Brain microvascular endothelial cell (primary cell): ENCODE results near the gene SPEG.

Source experiments
- DNase-seq: peaks from one replicate; pipeline ENCODE4 v3.0.0-alpha.2; 2020
- H3K27ac ChIP-seq: fragments of 250-450 bp; sonication (Bioruptor Pico); 2 replicates; pipeline ENCODE4 v1.5.1; 2020; ENCODE audit warnings: mild to moderate bottlenecking, moderate library complexity
- H3K27me3 ChIP-seq: fragments of 250-450 bp; sonication (Bioruptor Pico); replicated peaks from 2 replicates; pipeline ENCODE4 v1.5.1; 2020; ENCODE audit warnings: mild to moderate bottlenecking
- H3K36me3 ChIP-seq: fragments of 250-450 bp; sonication (Bioruptor Pico); replicated peaks from 2 replicates; pipeline ENCODE4 v1.5.1; 2020; ENCODE audit warnings: mild to moderate bottlenecking
- H3K4me3 ChIP-seq: 2 replicates; pipeline ENCODE4 v1.5.1; 2011; ENCODE audit warnings: low read depth, mild to moderate bottlenecking, control low read depth, low read length, moderate library complexity
- in situ Hi-C: cut with HindIII; loops from 2 replicates; pipeline ENCODE4 v1.10.0; 2017; ENCODE audit warnings: low sequenced_read_pairs, low pct_ligation_motif_present
- TF ChIP-seq, protein P1 (sequence below): IDR thresholded peaks from 2 replicates; pipeline ENCODE4 v1.5.1; 2011; ENCODE audit warnings: low read depth, mild to moderate bottlenecking, moderate library complexity, low read length, control low read depth, inconsistent platforms; ENCODE audit errors: missing control alignments

The SPEG gene

DNA sequence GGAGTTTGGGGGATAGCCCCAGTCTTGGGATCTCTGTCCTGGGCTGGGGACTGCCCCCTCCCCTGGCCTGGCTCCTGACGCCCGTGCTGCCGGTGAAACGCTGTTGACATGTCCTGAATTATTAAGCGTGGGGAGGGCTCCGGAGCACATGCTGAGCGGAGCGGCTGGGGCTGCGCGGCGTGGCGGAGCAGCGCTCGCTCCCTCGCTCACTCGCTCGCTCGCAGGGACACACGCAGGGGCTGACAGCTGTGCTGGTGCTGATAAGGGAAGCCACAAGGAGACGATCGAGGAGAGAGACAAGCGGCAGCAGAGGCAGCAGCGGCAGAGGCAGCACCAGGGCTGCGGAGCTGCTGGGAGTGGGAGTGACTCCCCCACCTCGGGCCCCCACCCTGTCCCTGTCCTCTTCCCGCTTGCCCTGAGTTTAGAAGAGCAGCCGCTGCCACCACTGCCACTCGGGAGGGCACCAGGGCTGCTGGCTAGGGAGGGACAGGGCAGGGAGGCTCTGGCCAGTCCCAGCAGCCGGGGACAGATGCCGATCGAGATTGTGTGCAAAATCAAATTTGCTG lies 79.6 kb downstream of the SPEG start, which contains the start of gene ASIC4:
Gene ASIC4, plus strand, starts transcription at position 287 of the 566 bp plus-strand sequence. Its CDS starts 243 bp downstream, at position 530.
- TF ChIP-seq, protein P1, sequence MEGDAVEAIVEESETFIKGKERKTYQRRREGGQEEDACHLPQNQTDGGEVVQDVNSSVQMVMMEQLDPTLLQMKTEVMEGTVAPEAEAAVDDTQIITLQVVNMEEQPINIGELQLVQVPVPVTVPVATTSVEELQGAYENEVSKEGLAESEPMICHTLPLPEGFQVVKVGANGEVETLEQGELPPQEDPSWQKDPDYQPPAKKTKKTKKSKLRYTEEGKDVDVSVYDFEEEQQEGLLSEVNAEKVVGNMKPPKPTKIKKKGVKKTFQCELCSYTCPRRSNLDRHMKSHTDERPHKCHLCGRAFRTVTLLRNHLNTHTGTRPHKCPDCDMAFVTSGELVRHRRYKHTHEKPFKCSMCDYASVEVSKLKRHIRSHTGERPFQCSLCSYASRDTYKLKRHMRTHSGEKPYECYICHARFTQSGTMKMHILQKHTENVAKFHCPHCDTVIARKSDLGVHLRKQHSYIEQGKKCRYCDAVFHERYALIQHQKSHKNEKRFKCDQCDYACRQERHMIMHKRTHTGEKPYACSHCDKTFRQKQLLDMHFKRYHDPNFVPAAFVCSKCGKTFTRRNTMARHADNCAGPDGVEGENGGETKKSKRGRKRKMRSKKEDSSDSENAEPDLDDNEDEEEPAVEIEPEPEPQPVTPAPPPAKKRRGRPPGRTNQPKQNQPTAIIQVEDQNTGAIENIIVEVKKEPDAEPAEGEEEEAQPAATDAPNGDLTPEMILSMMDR = no peak
- no peak within 1 kb of the TSS for H3K27ac ChIP-seq
- DNase-seq = no peak
- H3K4me3 ChIP-seq = no peak within 1 kb of the TSS
- peaks cover 71% of the 10 kb centered on the region for H3K27me3 ChIP-seq
- in situ Hi-C loops = no loop called here
- no peaks in the 10 kb centered on the region for H3K36me3 ChIP-seq

DNA sequence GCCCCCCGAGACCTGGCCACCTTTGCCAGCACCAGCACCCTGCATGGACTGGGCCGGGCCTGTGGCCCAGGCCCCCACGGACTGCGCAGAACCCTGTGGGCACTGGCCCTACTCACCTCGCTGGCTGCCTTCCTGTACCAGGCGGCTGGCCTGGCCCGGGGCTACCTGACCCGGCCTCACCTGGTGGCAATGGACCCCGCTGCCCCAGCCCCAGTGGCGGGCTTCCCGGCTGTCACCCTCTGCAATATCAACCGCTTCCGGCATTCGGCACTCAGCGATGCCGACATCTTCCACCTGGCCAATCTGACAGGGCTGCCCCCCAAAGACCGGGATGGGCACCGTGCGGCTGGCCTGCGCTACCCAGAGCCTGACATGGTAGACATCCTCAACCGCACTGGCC lies 80.2 kb downstream of the SPEG start:
- in situ Hi-C loops = no loop called here
- Histone ChIP-seq H3K4me3 (no peak overlapping the region), H3K27ac (no peak overlapping the region), H3K27me3 (peaks cover 71% of the 10 kb centered on the region), H3K36me3 (no peaks in the 10 kb centered on the region)
- no peak for DNase-seq
- TF ChIP-seq, protein P1 = no peak

DNA sequence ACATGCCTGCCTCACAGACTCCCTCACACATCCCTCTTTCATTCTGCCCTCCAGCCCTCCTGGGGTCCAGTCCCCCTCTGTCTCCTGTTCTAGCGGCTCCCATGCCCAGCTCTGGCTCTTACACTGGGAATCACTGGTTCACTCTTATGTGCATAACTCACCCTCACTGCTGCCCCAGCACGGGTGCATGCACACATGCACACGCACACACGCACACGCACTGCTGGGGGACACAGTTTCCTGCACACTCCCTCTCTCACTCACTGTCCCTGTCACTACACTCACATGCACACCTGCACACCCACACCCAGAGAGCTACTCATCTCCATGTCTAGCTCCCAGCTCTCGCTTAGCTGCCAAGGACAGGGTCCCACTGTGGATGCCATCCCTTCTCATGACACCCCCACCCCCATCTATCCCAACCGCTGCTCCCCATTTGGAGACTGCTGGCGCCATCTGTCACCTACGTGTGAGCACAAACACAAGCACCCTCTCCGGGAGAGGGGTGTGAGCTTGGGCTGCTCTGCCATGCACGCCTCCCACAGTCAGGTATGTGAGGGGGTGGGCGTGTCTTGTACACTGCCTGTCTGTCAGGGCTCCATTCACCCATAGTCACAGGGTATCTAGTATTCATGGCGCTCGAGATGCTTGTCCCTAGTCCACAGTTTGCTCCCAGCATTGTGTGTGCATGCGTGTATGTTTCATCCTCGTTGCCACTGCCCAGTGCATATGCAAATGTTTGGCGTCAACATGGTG lies 81.4 kb downstream of the SPEG start:
- no peak for DNase-seq
- no peak overlapping the region for H3K4me3 ChIP-seq
- H3K27me3 ChIP-seq = peaks cover 62% of the 10 kb centered on the region
- no peak overlapping the region for H3K27ac ChIP-seq
- in situ Hi-C loops = no loop called here
- TF ChIP-seq, protein P1 = no peak
- H3K36me3 ChIP-seq = no peaks in the 10 kb centered on the region

DNA sequence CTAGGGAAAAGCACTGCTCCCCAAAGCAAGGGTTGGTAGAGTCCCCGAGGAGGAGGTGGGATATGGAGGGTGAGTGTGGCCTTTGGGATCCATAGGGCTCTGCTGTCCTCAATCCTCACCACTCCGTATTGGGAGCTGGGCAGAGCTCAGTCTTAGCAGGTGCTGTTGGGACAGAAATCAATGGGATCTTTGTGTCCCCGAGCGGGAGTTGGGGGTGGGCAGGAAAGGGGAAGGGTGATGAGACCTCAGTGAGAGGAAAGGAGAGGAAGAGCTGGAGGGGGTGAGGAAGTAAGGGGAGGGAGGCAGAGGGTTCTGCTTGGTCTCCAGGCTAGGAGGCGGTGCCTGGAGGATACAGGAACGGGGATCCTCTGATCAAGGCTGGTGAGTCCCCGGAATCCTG lies 82.2 kb downstream of the SPEG start:
- in situ Hi-C loops = no loop called here
- Histone ChIP-seq H3K4me3 (no peak overlapping the region), H3K27me3 (peaks cover 56% of the 10 kb centered on the region), H3K36me3 (no peaks in the 10 kb centered on the region), H3K27ac (no peak overlapping the region)
- DNase-seq = no peak
- TF ChIP-seq, protein P1 = no peak

DNA sequence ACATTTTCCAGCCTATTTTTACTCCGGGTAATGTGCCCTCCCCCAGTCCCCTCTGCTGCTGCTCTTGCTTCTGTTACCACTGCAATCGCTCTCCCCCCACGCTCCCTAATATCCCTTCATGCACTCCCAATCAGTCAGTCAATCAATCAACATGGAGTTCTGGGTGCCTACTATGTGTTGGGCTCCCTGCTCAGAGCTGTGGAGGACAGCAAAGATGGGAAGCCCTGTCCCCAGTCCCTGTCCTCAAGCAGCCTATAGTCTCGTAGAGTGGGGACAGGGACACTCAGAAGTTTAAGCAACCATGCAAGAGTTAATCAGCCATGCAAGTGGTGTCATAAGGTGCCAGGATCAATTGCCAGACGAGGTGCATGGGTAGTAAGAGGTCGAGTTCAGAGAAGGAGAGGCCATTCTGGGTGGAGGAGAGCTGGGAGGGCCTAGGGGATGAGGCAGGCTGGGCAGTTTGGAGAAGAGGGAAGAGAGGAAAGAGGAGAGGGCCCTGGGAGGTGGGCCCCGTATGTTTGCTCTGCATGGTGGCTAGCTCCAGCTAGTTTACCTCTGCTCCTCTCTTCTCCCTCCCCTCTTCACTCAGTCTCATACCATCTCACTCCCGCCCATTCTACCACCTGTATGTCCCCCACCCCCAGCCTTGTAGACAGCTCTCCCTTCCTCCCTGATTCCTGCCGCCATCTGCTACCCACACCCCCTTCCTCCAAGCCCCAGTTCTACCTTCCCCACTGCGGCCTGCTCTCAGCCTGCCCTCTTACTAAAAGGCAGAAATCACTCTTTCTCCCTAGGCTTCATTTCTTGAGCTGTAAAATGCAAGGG lies 83.5 kb downstream of the SPEG start:
- TF ChIP-seq, protein P1 = no peak
- Histone ChIP-seq H3K27ac (no peak overlapping the region), H3K27me3 (peaks cover 44% of the 10 kb centered on the region), H3K4me3 (no peak overlapping the region), H3K36me3 (no peaks in the 10 kb centered on the region)
- no peak for DNase-seq
- in situ Hi-C loops = no loop called here
